Measurements from ENCODE around the gene GLT6D1. TPM values are rescaled to one million over a fixed set of nuclear protein-coding genes. Genes with fewer than 3 reads are reported as not detected.

Gene GLT6D1
- total and polyA plus RNA-seq, 2 of the 4 experiments (the other 2 are of a cell fraction), result not detected

GRCh38 chr9:135587658-135588057, 51.7 kb downstream of the GLT6D1 start:
- Histone ChIP-seq H3K56ac (ENCODE audit: extremely low read depth, insufficient read depth, low read length) (no peak overlapping the region), H3K9ac (ENCODE audit: low read depth, low read length) (no peak overlapping the region), H3K4me2 (ENCODE audit: low read depth, low read length) (no peak overlapping the region), H3K14ac (replicated peaks; ENCODE audit: low read depth, low read length) (no peak overlapping the region), H3K79me1 (ENCODE audit: low read depth in 1 of 2, low read length in 2 of 2) (no peaks in the 10 kb centered on the region), H3K27me3 (ENCODE audit: control insufficient read depth, insufficient read depth, low read length) (no peaks in the 10 kb centered on the region; the same call in 1 of the 2 replicates), H2BK20ac (ENCODE audit: low read depth, low read length) (no peak overlapping the region), H3K9me1 (ENCODE audit: insufficient read depth, low read length) (no peaks in the 10 kb centered on the region), H2AK5ac (ENCODE audit: low read depth, low read length) (no peak overlapping the region), H2AFZ (replicated peaks; ENCODE audit: low read length, poor library complexity) (no peak overlapping the region), H3K18ac (ENCODE audit: low read depth, low read length) (no peak overlapping the region), H3K36me3 (ENCODE audit: control insufficient read depth, insufficient read depth, low read length) (no peaks in the 10 kb centered on the region), H3K9me3 (ENCODE audit: control insufficient read depth, insufficient read depth, low read length) (no peaks in the 10 kb centered on the region), H3K4me1 (ENCODE audit: control insufficient read depth, insufficient read depth, low read length) (no peaks in the 10 kb centered on the region), H4K8ac (ENCODE audit: low read depth in 2 of 2, low read length in 2 of 2) (no peak overlapping the region), H3K4me3 (ENCODE audit: insufficient read depth, low read depth, low read length) (no peak overlapping the region), H4K5ac (ENCODE audit: low read depth, low read length) (no peak overlapping the region), H3K27ac (ENCODE audit: insufficient read depth, low read length) (no peak overlapping the region), H4K91ac (ENCODE audit: insufficient read depth, low read depth, low read length) (no peak overlapping the region), H3K23ac (ENCODE audit: low read depth, low read length) (no peak overlapping the region), H2BK5ac (ENCODE audit: low read depth, low read length, poor library complexity, severe bottlenecking) (no peak overlapping the region), H4K20me1 (ENCODE audit: insufficient read depth, low read length) (no peaks in the 10 kb centered on the region), H3K4ac (ENCODE audit: low read depth, low read length) (no peak overlapping the region), H2BK15ac (ENCODE audit: low read depth, low read length) (no peak overlapping the region), H2AK9ac (replicated peaks; ENCODE audit: low read depth, low read length, poor library complexity) (no peak overlapping the region), H2BK120ac (ENCODE audit: low read depth, low read length) (no peak overlapping the region)
- POLR2A ChIA-PET (ENCODE audit: unreplicated experiment), result no interaction called here
- CTCF ChIA-PET, result no interaction called here
- BruUV-seq (replicated peaks), result no TSS peak
- no peak for ATAC-seq (ENCODE audit: low read depth)
- intact Hi-C loops (cut with micrococcal nuclease), result no loop called here
- dilution Hi-C loops (cut with HindIII; ENCODE audit: low sequenced_read_pairs, unreplicated experiment), result no loop called here
- no peak for TF ChIP-seq USF2 (IDR thresholded peaks at IDR 0.05; ENCODE audit: low read depth, low read length)
- TF ChIP-seq CHD1 (IDR thresholded peaks at IDR 0.05; ENCODE audit: low read depth, low read length), result no peak
- TF ChIP-seq, protein P1, sequence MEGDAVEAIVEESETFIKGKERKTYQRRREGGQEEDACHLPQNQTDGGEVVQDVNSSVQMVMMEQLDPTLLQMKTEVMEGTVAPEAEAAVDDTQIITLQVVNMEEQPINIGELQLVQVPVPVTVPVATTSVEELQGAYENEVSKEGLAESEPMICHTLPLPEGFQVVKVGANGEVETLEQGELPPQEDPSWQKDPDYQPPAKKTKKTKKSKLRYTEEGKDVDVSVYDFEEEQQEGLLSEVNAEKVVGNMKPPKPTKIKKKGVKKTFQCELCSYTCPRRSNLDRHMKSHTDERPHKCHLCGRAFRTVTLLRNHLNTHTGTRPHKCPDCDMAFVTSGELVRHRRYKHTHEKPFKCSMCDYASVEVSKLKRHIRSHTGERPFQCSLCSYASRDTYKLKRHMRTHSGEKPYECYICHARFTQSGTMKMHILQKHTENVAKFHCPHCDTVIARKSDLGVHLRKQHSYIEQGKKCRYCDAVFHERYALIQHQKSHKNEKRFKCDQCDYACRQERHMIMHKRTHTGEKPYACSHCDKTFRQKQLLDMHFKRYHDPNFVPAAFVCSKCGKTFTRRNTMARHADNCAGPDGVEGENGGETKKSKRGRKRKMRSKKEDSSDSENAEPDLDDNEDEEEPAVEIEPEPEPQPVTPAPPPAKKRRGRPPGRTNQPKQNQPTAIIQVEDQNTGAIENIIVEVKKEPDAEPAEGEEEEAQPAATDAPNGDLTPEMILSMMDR (conservative IDR thresholded peaks at IDR 0.05; ENCODE audit: low read depth, low read length), result no peak
- no peak for TF ChIP-seq RAD21 (IDR thresholded peaks at IDR 0.05; ENCODE audit: low read length)
- TF ChIP-seq MAZ (IDR thresholded peaks at IDR 0.05; ENCODE audit: borderline replicate concordance, low read depth, low read length), result no peak
- no peak for TF ChIP-seq ELK1 (IDR thresholded peaks at IDR 0.05; ENCODE audit: borderline replicate concordance, low read depth, low read length)
- TF ChIP-seq POLR2A (IDR thresholded peaks at IDR 0.05; ENCODE audit: low read depth, low read length), result no peak
- TF ChIP-seq CEBPB (IDR thresholded peaks at IDR 0.05; ENCODE audit: low read depth, low read length), result no peak
- no peak for TF ChIP-seq MXI1 (IDR thresholded peaks at IDR 0.05; ENCODE audit: borderline replicate concordance, low read depth, low read length)
- no peak for TF ChIP-seq BHLHE40 (IDR thresholded peaks at IDR 0.05; ENCODE audit: low read depth, low read length)
- no peak for TF ChIP-seq RFX5 (IDR thresholded peaks at IDR 0.05; ENCODE audit: low read depth, low read length)
- no peak for TF ChIP-seq FOS (IDR thresholded peaks at IDR 0.05; ENCODE audit: low read depth, low read length)
- WGBS, 2 experiments (ENCODE audit: extremely low coverage in 2 of 2, insufficient read length in 1 of 2), result no CpG with 5 or more reads among the region's 7 CpGs
- DNase-seq, result no peak
- in situ Hi-C loops (cut with MboI; ENCODE audit: low sequenced_read_pairs), result no loop called here

All from IMR-90 (cell line).